K562 (cell line): ENCODE results near the gene CHAF1A. TPM values are rescaled to one million over a fixed set of nuclear protein-coding genes. Genes with fewer than 3 reads are reported as not detected.

Source experiments
- BACH1 ChIP-seq: fragments of 200-800 bp; sonication (Bioruptor generic); IDR thresholded peaks from 2 replicates; pipeline ENCODE4 v1.6.1; 2016; ENCODE audit warnings: missing genetic modification characterization, missing compliant biosample characterization
- CBX8 ChIP-seq: fragments of 200-600 bp; sonication (generic); IDR thresholded peaks from 2 replicates; pipeline ENCODE4 v1.6.1; 2012; ENCODE audit warnings: borderline replicate concordance, mixed run types, low read depth, mild to moderate bottlenecking, moderate library complexity, mixed read lengths, low read length, control low read depth, inconsistent platforms; ENCODE audit not compliant: poor library complexity, severe bottlenecking; ENCODE audit errors: extremely low read depth
- CHD4 ChIP-seq: fragments of 200-600 bp; sonication (generic); IDR thresholded peaks from 3 replicates; pipeline ENCODE4 v1.6.1; 2012; ENCODE audit warnings: low read depth, mild to moderate bottlenecking, mixed read lengths, low read length, inconsistent platforms; ENCODE audit not compliant: insufficient read depth, insufficient replicate concordance, poor library complexity, severe bottlenecking
- EGR1 ChIP-seq: fragments of 450-650 bp; conservative IDR thresholded peaks from 2 replicates; pipeline ENCODE4 v1.6.1; 2017; ENCODE audit warnings: mild to moderate bottlenecking
- GTF2F1 ChIP-seq: IDR thresholded peaks from 2 replicates; pipeline ENCODE4 v1.6.1; 2011; ENCODE audit warnings: low read depth, low read length, improper control_type of control experiment
- HDAC3 ChIP-seq: fragments of 450-650 bp; IDR thresholded peaks from 2 replicates; pipeline ENCODE4 v1.6.1; 2018; ENCODE audit warnings: borderline replicate concordance, mild to moderate bottlenecking, moderate library complexity; ENCODE audit not compliant: partially characterized antibody
- KLF1 ChIP-seq: fragments of 450-650 bp; IDR thresholded peaks from 2 replicates; pipeline ENCODE4 v1.6.1; 2016; ENCODE audit warnings: missing genetic modification characterization, missing compliant biosample characterization
- NELFE ChIP-seq: IDR thresholded peaks from 2 replicates; pipeline ENCODE4 v1.6.1; 2011; ENCODE audit warnings: mild to moderate bottlenecking; ENCODE audit not compliant: insufficient read depth, insufficient read length
- PHF8 ChIP-seq: fragments of 200-600 bp; sonication (generic); IDR thresholded peaks from 2 replicates; pipeline ENCODE4 v1.6.1; 2012; ENCODE audit warnings: mixed run types, mild to moderate bottlenecking, inconsistent platforms, low read length, moderate library complexity, borderline replicate concordance
- PML ChIP-seq: IDR thresholded peaks from 2 replicates; pipeline ENCODE4 v1.6.1; 2012; ENCODE audit warnings: low read length, inconsistent platforms
- RHOXF2B ChIP-seq: fragments of 250-450 bp; sonication (Bioruptor Pico); conservative IDR thresholded peaks from 2 replicates; pipeline ENCODE4 v1.5.1; 2021
- SAFB2 ChIP-seq: fragments of 200-400 bp; formaldehyde crosslinking; IDR thresholded peaks from 2 replicates; pipeline ENCODE4 v1.6.1; 2018; ENCODE audit warnings: borderline replicate concordance, low read length, low read depth, moderate library complexity; ENCODE audit not compliant: severe bottlenecking
- SMAD1 ChIP-seq: fragments of 150-350 bp; IDR thresholded peaks from 2 replicates; pipeline ENCODE4 v1.6.1; 2014; ENCODE audit warnings: low read length, low read depth; ENCODE audit not compliant: partially characterized antibody
- SMARCE1 ChIP-seq: fragments of 450-650 bp; IDR thresholded peaks from 2 replicates; pipeline ENCODE4 v1.7.1; 2016; ENCODE audit warnings: mild to moderate bottlenecking
- TCF7L2 ChIP-seq: fragments of 150-350 bp; IDR thresholded peaks from 2 replicates; pipeline ENCODE4 v1.6.1; 2016; ENCODE audit warnings: low read depth, mild to moderate bottlenecking, low read length, moderate library complexity
- TEAD2 ChIP-seq: fragments of 450-650 bp; IDR thresholded peaks from 2 replicates; pipeline ENCODE4 v1.6.1; 2016; ENCODE audit warnings: missing genetic modification characterization, control low read depth, missing compliant biosample characterization
- UBTF ChIP-seq, 2 experiments: IDR thresholded peaks; 2 replicates each; pipeline ENCODE4 v1.6.1; 2012; ENCODE audit warnings: improper control_type of control experiment in 2 of 2, low read depth in 2 of 2, low read length in 2 of 2, borderline replicate concordance in 1 of 2
- ZBED1 ChIP-seq: IDR thresholded peaks from 2 replicates; pipeline ENCODE4 v1.6.1; 2014
- ZBTB1 ChIP-seq: sonication (generic); formaldehyde crosslinking; IDR thresholded peaks from 2 replicates; pipeline ENCODE4 v1.8.1; 2023; ENCODE audit warnings: missing genetic modification reagents, low read depth, mild to moderate bottlenecking, borderline replicate concordance
- ZNF24 ChIP-seq: fragments of 450-650 bp; IDR thresholded peaks from 2 replicates; pipeline ENCODE4 v1.6.1; 2016
- ZNF76 ChIP-seq: fragments of 250-450 bp; sonication (Bioruptor Pico); IDR thresholded peaks from 2 replicates; pipeline ENCODE4 v1.4.0; 2020; ENCODE audit warnings: mild to moderate bottlenecking, moderate library complexity, borderline replicate concordance
- polyA plus RNA-seq, 8 experiments: library from polyadenylated mRNA; depleted of rRNA in 4 of 8; stranded (reverse) in 5 of 8; unstranded in 3 of 8; fragments of >200 nt; fragmentation: Nextera tagmentation in 2 of 8; fragmentation: Illumina TruSeq in 1 of 8; extraction: Ambion mirVana in 2 of 8; extraction: Trizol in 1 of 8; gene quantifications; 2 replicates each; pipeline versions ENCODE4 v1.2.1 to v1.2.3, GENCODE V29; 2011 to 2014; ENCODE audit warnings: inconsistent platforms in 1 of 8, missing spikeins in 1 of 8
- total RNA-seq, 7 experiments: library from RNA; depleted of rRNA in 6 of 7; stranded (reverse); fragments of >200 nt in 6 of 7; fragmentation: Illumina TruSeq in 2 of 7; extraction: Trizol in 2 of 7; gene quantifications; 2 replicates each; pipeline versions ENCODE4 v1.2.1 to v1.2.3, GENCODE V29; 2011 to 2021; ENCODE audit warnings: low replicate concordance in 1 of 7
- TF ChIP-seq, protein P1 (sequence below): fragments of 250-450 bp; sonication (Bioruptor Pico); IDR thresholded peaks from 2 replicates; pipeline ENCODE4 v1.5.1; 2021; ENCODE audit warnings: mild to moderate bottlenecking
- TF ChIP-seq, protein P2 (sequence below): fragments of 450-650 bp; IDR thresholded peaks from one replicate; pipeline ENCODE4 v1.6.1; 2018; ENCODE audit warnings: mild to moderate bottlenecking, moderate library complexity; ENCODE audit not compliant: partially characterized antibody

CHAF1A gene
- total and polyA plus RNA-seq, 9 of the 15 experiments (the other 6 are each of a cell fraction or from before 2014, with no cell fraction given): 1.6 to 86.9 (median 45.2) TPM

- no peak for TF ChIP-seq CBX8
- TF ChIP-seq TCF7L2: no peak
- TF ChIP-seq, protein P1, sequence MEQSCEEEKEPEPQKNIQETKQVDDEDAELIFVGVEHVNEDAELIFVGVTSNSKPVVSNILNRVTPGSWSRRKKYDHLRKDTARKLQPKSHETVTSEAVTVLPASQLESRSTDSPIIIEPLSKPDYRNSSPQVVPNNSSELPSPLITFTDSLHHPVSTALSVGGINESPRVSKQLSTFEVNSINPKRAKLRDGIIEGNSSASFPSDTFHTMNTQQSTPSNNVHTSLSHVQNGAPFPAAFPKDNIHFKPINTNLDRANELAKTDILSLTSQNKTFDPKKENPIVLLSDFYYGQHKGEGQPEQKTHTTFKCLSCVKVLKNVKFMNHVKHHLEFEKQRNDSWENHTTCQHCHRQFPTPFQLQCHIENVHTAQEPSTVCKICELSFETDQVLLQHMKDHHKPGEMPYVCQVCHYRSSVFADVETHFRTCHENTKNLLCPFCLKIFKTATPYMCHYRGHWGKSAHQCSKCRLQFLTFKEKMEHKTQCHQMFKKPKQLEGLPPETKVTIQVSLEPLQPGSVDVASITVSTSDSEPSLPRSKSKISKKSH (CRISPR knock-in tag): no peak
- no peak for TF ChIP-seq ZNF24
- TF ChIP-seq CHD4: no peak
- no peak for TF ChIP-seq RHOXF2B (CRISPR knock-in tag)
- TF ChIP-seq ZBTB1 (CRISPR knock-in tag): no peak
- no peak for TF ChIP-seq ZNF76 (CRISPR knock-in tag)
- TF ChIP-seq GTF2F1: no peak
- TF ChIP-seq PHF8: no peak
- TF ChIP-seq KLF1 (tag): 0 out of 2 replicates have a peak, but pooled peaks have one; percentile 22
- no peak for TF ChIP-seq NELFE
- TF ChIP-seq HDAC3: no peak
- peak; percentile 62 for TF ChIP-seq EGR1
- 0 out of 4 replicates have a peak, but pooled peaks of 1 of the 2 experiments have one; percentile 24 for TF ChIP-seq UBTF (IDR thresholded peaks at IDR 0.05; ENCODE audit: borderline replicate concordance in 1 of 2, low read depth in 2 of 2, low read length in 2 of 2)
- no peak for TF ChIP-seq BACH1 (tag)
- TF ChIP-seq SAFB2: no peak
- TF ChIP-seq ZBED1: no peak
- TF ChIP-seq SMAD1: no peak
- peak; percentile 87; the same call in 1 of the 2 replicates for TF ChIP-seq SMARCE1
- TF ChIP-seq, protein P2, sequence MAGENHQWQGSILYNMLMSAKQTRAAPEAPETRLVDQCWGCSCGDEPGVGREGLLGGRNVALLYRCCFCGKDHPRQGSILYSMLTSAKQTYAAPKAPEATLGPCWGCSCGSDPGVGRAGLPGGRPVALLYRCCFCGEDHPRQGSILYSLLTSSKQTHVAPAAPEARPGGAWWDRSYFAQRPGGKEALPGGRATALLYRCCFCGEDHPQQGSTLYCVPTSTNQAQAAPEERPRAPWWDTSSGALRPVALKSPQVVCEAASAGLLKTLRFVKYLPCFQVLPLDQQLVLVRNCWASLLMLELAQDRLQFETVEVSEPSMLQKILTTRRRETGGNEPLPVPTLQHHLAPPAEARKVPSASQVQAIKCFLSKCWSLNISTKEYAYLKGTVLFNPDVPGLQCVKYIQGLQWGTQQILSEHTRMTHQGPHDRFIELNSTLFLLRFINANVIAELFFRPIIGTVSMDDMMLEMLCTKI: no peak
- TF ChIP-seq PML: no peak
- TF ChIP-seq TEAD2 (tag): no peak
Observed at GRCh38 chr19:4454747-4455718, 52.6 kb downstream of the CHAF1A start (continued).
